Activated CD4-positive, CD25-positive, alpha-beta regulatory T cell treated with anti-CD3 and anti-CD28 coated beads, Interleukin-2, amount 50 U/mL, for 16 hours (primary cell): ENCODE results near the gene RPS25.
"Not testable (repeated sequence)": the region's sequence is repeated elsewhere in the genome, so short reads cannot be mapped to it uniquely, and the experiment has no call there.

Experiments
- DNase-seq: peaks from one replicate; pipeline ENCODE4 v3.0.0-alpha.2; 2020; ENCODE audit warnings: low read depth, low spot score

RPS25 gene

DNA sequence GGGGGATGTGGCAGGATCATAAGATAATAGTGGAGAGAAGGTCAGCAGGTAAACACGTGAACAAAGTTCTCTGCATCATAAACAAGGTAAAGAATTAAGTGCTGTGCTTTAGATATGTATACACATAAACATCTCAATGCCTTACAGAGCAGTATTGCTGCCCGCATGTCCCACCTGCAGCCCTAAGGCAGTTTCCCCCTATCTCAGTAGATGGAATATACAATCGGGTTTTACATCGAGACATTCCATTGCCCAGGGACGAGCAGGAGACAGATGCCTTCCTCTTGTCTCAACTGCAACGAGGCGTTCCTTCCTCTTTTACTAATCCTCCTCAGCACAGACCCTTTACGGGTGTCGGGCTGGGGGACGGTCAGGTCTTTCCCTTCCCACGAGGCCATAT lies 21.3 kb upstream of the RPS25 start:
- DNase-seq = not testable (repeated sequence)

DNA sequence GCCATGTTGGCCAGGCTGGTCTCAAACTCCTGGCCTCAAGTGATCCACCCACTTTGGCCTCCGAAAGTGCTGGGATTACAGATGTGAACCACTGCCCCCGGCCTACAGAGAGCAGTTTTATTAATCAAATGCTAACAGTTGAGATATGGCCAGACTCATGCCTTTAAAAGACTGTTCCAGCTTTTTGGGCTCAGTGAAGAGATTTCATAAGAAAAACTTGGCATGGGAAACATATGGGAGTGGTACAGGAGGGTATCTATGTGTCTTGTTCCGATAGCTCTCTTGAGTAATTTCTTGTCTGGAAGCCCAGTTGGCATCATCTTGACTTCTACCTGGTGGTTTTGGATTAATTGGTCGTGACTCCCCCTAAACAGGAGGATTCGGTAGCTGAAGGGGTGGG lies 20.7 kb upstream of the RPS25 start:
- DNase-seq = no peak

DNA sequence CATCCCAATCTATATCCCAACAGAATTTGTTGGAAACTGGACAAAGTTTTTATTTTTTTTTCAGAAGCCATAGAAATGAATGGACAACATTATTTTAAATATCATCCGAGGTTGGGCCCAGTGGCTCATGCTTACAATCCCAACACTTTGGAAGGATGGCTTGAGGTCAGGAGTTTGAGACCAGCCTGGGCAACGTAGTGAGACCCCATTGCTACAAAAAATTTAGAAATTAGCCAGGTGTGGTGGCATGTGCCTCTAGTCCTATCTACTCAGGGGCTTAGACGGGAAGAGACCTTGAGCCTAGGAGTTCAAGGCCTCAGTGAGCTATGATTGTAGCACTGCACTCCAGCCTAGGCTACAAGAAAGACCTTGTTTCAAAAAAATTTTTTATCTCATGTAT lies 16.7 kb upstream of the RPS25 start:
- no peak for DNase-seq

DNA sequence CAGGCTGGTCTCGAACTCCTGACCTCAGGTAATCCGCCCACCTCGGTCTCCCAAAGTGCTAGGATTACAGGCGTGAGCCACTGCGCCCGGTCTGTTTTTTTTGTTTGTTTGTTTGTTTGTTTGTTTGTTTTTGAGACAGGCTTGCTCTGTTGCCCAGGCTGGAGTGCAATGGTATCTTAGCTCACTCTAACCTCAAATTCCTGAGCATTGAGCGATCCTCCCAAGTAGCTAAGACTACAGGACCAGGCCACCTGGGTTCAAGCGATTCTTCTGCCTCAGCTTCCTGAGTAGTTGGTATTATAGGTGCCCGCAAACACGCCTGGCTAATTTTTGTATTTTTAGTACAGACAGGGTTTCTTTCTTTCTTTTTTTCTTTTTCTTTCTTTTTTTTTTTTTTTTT lies 15.3 kb upstream of the RPS25 start:
- DNase-seq = not testable (repeated sequence)

DNA sequence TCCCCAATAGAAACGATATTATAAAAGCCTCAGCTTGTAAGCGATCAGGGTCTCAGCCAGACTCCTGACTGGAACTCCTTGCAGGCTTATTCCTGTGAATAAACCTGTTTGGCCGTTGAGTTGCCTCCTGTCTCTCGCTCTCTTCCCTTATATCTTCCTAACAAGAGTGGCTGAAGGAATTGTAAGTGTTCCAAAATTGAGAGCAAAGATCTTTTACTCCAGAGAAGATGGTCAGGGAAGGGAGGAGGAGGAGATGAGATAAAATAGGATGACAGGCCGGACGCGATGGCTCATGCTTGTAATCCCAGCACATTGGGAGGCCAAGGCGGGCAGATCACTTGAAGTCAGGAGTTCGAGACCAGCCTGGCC lies 13.8 kb upstream of the RPS25 start:
- no peak for DNase-seq

- peak; percentile 96 for DNase-seq
Measured at GRCh38 chr11:119030329-119031047, 12.3 kb upstream of the RPS25 start, which contains the start of gene SLC37A4. Gene SLC37A4 (minus strand): TSS chr11:119030877.

DNA sequence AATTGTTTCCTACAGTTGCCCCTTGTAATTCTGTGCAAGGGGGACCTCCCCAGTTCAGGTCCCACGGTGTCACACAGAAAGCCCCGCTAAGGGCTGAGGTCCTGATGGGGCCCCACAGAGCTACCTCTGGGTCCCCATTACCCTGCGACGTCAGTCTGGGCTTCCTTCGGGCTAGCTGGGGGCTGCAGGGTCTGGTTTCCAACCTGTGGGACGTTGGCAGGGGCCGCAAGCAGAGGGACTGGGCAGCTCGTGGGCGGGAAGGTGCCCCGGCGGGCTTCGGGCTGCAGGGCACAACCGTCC lies 11.8 kb upstream of the RPS25 start:
- DNase-seq = no peak

DNA sequence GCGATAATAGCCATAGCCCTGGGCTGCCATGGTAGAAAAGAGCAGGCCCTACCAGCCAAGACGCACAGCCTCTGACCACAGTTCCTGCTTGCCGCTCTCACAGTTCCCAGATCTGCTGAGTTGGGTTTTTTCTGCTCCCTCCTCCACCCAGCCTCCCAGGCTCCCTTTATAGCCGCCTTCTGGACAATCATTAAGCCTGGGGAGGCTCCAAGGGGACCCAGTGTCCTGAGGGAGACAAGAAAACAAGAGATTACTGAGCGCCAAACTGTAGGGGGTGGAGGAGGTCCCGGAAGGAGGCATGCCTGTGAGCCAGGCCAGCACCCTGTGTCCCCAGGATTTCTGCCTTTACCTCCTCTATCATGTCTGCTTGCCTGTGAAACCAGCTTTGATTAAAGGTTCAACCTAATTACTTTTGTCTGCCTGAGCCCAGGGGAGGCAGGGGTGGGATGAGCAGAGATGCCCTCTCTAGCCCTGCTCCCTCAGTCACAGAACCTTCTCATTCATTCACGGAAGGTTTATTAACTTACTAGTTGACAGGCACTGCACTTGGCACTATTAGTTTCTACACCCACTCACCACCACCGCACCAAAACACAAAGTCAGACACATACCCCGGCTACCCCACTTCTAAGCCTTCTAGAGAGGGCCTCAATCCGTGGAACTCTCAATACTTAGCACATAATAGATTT lies 11.3 kb upstream of the RPS25 start:
- no peak for DNase-seq

- DNase-seq = no peak
Measured at GRCh38 chr11:119029069-119029339, 10.9 kb upstream of the RPS25 start.

- no peak for DNase-seq
Measured at GRCh38 chr11:119028346-119029068, 10.4 kb upstream of the RPS25 start.

DNA sequence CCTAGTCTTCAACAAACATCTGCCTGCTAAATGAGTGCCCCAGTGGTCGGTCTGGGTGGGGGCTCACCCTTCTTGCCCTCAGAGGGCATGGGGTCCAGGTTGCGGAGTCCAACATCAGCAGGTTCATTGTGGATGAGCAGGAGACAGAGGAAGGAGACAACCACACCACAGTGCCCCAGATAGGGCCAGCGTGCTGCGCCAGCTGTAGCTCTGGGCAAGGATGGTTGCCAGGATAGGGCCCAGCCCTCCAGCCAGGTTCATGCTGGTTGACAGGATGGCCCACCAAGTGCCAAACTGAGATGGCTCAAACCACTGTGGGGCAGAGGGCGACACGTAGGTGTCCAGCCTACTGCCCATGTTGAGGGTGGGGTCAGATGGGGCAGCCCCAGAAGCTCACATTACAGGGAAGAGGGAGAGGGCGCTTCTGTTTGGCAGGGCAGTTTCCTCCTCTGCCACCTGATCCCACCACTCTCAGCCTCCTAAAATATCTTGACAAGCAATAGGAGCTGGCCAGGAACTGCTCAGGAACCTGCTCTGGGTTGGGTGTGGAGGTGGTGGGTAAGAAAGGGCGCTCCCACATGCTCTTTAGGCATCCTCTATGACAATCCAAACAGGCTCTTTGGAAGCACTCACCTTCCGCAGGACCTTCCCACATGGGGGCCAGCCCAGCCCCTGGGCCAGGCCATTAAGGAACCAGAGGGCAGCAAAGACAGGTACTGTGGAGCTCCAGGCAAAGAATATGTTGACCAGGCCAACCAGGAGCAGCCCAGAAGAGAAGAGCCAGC lies 9.6 kb upstream of the RPS25 start:
- DNase-seq = no peak

DNA sequence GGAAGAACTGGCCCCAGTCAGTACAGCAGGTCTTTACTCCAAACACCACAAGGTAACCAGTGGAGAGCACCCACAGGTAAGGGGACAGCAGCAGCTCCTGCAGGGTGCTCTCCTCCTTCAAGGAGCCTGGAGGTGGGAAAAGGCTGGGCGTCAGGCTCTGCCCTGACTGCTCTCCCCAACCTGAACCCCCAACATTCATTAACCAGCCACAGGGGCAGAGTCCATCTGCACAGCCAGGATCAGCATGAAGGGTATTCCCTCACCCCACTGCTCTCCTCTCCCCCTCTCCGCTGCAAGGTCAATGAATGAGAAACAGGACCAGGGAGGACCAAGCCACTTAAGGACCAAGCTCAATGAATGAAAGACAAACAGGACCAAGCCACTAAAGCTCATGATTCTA lies 8.8 kb upstream of the RPS25 start:
- no peak for DNase-seq

DNA sequence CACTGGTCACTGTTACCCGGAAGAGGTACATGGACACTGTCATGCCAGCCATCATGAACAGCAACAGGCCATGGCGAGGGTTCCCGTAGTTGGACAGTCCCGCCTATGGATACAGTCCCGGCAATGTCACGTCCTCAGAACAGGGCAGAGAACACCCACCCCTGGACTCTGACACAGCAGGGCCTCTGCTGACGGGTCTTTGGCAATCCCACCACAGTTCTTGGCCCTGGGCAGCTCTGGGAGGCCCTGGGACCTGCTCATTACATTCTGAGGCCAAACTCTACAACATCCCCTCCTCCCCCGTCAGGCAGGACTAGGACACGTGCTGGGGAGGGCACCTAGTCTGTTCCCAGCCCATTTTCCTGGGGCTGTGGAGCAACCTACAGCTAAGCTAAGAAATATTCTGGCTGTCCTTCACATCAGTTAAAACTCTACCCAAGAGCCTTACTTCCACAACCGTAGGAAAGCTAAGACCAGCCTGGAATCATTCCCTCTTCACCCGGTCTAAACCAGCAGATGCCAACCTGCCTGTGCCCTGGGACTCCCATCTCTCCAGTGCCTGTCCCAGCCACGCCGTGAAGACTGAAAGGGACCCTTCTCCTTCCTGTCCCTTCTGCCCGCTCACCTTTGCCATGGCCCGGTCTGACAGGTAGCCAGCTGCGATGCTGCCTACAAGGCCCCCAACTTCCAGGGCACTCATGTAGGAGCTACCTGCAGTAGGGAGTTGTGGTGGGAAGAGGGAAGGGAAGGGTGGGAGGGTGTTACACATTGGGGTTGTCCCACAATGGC lies 8.0 kb upstream of the RPS25 start:
- no peak for DNase-seq

- DNase-seq = no peak
Measured at GRCh38 chr11:119025541-119025940, 7.4 kb upstream of the RPS25 start.

GRCh38 chr11:119025099-119025473 lies 6.9 kb upstream of the RPS25 start:
- DNase-seq = no peak

DNA sequence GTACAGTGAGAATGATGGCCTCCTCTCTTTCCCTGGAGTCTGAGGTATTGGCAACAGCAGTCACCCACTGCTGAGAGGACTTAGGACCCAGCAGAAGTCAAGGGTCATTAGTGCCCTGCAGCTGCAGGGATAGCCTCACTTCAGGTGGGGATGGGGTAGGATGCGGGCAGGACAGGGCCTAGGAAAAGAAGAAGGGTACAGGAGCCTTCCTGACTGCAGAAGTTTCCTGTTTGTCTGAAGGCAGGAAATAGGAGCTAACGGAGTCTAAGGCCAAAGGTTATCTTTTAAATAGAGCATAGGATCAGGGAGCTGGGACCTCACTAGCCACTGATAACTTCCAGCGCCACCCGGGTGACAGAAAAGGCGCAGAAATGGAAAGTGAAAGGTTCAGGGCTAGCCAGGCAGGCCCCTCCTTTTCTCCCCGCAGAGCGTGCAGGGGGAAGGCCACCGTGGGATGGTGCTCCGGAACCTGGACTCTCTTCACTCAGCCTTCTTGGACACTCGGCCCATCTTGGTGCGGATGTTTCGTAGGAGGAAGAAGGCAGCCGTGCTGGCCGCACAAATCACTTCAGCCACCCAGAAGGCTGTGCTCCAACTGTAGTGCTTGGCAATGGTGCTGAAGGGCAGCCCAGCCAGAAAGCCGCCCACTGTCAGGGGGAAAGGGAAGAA lies 6.4 kb upstream of the RPS25 start:
- DNase-seq = no peak

GRCh38 chr11:119023741-119024140 lies 5.6 kb upstream of the RPS25 start:
- no peak for DNase-seq

DNA sequence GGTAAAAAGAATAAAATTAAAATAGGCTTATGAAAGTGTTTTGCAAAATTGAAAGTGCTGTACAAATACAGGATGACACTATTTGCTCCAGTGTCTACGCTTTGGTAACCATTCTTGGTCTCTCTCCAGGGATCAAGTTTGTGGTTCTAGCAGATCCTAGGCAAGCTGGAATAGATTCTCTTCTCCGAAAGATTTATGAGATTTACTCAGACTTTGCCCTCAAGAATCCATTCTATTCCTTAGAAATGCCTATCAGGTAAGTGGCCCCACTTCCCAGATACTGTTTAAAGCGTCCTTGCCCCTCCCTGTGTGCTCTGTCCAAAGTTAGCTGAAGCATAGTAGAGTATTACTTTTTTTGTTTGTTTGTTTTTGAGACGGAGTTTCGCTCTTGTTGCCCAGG lies 3.5 kb upstream of the RPS25 start:
- DNase-seq = no peak

DNA sequence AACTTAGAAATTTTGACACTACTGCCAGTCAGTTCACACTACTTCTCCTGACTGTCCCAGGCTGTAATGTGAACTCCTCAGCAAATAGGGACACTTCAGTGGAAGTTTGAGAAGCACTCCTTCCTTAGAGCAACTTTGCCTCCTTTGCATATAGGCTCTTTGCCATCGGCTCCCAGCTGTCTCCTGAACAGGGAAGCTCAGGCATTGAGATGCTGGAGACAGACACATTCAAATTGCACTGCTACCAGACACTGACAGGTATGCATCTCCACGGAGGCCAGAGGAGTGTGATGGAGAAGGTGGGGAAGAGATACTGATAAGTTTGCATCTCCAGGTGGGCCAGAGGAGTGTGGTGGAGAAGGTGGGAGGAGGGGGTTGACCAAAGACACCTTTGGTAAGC lies 1.9 kb upstream of the RPS25 start:
- no peak for DNase-seq

GRCh38 chr11:119017377-119017776 lies 766 bp downstream of the RPS25 start:
- not testable (repeated sequence) for DNase-seq
